Caco-2 (cell line): Measurements from ENCODE around the gene TEX54. TPM values are rescaled to one million over a fixed set of nuclear protein-coding genes. Genes with fewer than 3 reads are reported as not detected.

ENCODE experiments used
- BruUV-seq: library from RNA; stranded (reverse); fragments of 400-500 nt; replicated peaks from 2 replicates; lab custom pipeline; 2021; lab: Mats Ljungman, UMichigan
- CTCF ChIA-PET: fragments of 300-600 bp; sonication (Branson Sonifier 250); formaldehyde crosslinking; loops from one replicate; lab custom pipeline; 2022; ENCODE audit warnings: antibody characterized with exemption; lab: Charles Lee
- POLR2A ChIA-PET: fragments of 300-600 bp; sonication (Branson Sonifier 250); formaldehyde crosslinking; loops from one replicate; lab custom pipeline; 2022; ENCODE audit warnings: antibody characterized with exemption; lab: Charles Lee
- DNase-seq, 2 experiments: peaks; one replicate each; pipeline versions ENCODE4 v3.0.0 to v3.0.0-alpha.2; 2020 to 2022
- H3K27me3 ChIP-seq: replicated peaks from 2 replicates; pipeline ENCODE4 v1.6.0; 2011; ENCODE audit warnings: low read length; ENCODE audit not compliant: control insufficient read depth, insufficient read depth
- H3K36me3 ChIP-seq: 2 replicates; pipeline ENCODE4 v1.5.1; 2011; ENCODE audit warnings: low read length; ENCODE audit not compliant: control insufficient read depth, insufficient read depth
- H3K4me1 ChIP-seq: fragments of 250-450 bp; sonication (Bioruptor Pico); 2 replicates; pipeline ENCODE4 v1.5.1; 2020; ENCODE audit warnings: mild to moderate bottlenecking
- H3K4me3 ChIP-seq: 2 replicates; pipeline ENCODE4 v1.5.1; 2011; ENCODE audit warnings: low read depth, mild to moderate bottlenecking, control low read depth, low read length
- H3K9me3 ChIP-seq: fragments of 250-450 bp; sonication (Bioruptor Pico); 2 replicates; pipeline ENCODE4 v1.5.1; 2020; ENCODE audit warnings: mild to moderate bottlenecking, moderate library complexity
- H3K27ac Mint-ChIP-seq: one replicate; pipeline ENCODE4 v1.8.0; 2022; ENCODE audit warnings: mixed read lengths; ENCODE audit not compliant: unreplicated experiment
- H3K27me3 Mint-ChIP-seq: one replicate; pipeline ENCODE4 v1.8.0; 2022; ENCODE audit warnings: mixed read lengths; ENCODE audit not compliant: insufficient read depth, unreplicated experiment
- H3K36me3 Mint-ChIP-seq: one replicate; pipeline ENCODE4 v1.8.0; 2022; ENCODE audit warnings: mild to moderate bottlenecking, mixed read lengths; ENCODE audit not compliant: insufficient read depth, unreplicated experiment
- H3K4me1 Mint-ChIP-seq: one replicate; pipeline ENCODE4 v1.8.0; 2022; ENCODE audit warnings: low read depth, mixed read lengths; ENCODE audit not compliant: unreplicated experiment
- H3K4me3 Mint-ChIP-seq: one replicate; pipeline ENCODE4 v1.8.0; 2022; ENCODE audit warnings: mild to moderate bottlenecking, moderate library complexity, mixed read lengths; ENCODE audit not compliant: unreplicated experiment
- H3K9me3 Mint-ChIP-seq: one replicate; pipeline ENCODE4 v1.8.0; 2022; ENCODE audit warnings: mixed read lengths; ENCODE audit not compliant: unreplicated experiment
- intact Hi-C: fragments of 100-400 bp; cut with micrococcal nuclease; formaldehyde crosslinking; loops from one replicate; pipeline ENCODE4 v1.10.0; 2022; ENCODE audit not compliant: unreplicated experiment
- total RNA-seq: library from RNA; stranded (reverse); gene quantifications from 2 replicates; pipeline ENCODE4 v1.2.3, GENCODE V29; 2022
- TF ChIP-seq, protein P1 (sequence below), 2 experiments: fragments of 200-600 bp in 1 of 2; IDR thresholded peaks; 1 replicate in 1 of 2; 2 replicates in 1 of 2; pipeline versions ENCODE4 v1.5.1 to v1.8.0; 2011 to 2022; ENCODE audit warnings: antibody characterized with exemption in 1 of 2, control low read depth in 1 of 2, inconsistent platforms in 1 of 2, low read depth in 1 of 2, low read length in 1 of 2, mild to moderate bottlenecking in 1 of 2, moderate library complexity in 1 of 2; ENCODE audit not compliant: insufficient read depth in 1 of 2, severe bottlenecking in 1 of 2, unreplicated experiment in 1 of 2

TEX54 gene
- total RNA-seq, 1 experiment from 2014 or later = 0.95 TPM

DNA sequence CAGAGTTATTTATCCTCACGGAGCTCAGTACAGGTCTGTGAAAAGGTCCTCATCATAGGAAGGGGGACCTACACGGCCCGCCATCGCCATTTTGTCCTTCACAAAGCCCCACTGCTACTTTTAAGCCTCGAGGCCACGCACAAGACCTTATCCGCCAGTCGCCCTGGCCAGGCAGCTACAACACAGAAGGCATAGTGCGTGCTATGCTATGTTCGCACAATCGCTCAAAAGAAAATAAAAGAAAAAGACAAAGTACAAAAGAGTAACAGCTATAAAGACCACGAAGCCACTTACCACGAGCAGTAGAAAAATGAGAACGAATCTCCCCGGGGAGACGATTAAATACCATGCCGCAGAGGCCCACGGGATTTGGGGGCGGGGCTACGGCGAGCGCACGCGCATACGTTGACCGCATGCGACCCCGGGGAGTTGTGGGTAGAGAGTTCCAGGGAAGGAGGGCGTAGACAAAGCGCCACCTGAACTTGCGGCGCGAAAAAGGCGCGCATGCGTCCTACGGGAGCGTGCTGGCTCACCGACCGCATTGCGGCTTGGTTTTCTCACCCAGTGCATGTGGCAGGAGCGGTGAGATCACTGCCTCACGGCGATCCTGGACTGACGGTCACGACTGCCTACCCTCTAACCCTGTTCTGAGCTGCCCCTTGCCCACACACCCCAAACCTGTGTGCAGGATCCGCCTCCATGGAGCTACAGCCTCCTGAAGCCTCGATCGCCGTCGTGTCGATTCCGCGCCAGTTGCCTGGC lies 23.1 kb upstream of the TEX54 start:
- Histone ChIP-seq H3K4me1 (peaks cover 46% of the 10 kb centered on the region), H3K9me3 (no peaks in the 10 kb centered on the region), H3K27me3 (no peaks in the 10 kb centered on the region), H3K4me3 (peak overlapping the region; percentile 92), H3K36me3 (peaks cover 13% of the 10 kb centered on the region)
- DNase-seq = peak; percentile 98 to 99
- no peaks in the 10 kb centered on the region for H3K27me3 Mint-ChIP-seq
- H3K4me3 Mint-ChIP-seq = peak overlapping the region; percentile 77
- ChIA-PET CTCF (interaction anchor here (0.8 to 1.8 kb wide), 4 partner anchors 24 to 68 kb away, joined by 3 to 7 read pairs (median 4); partner anchors contain the start of genes SLC3A2 and TMEM179B), POLR2A (interaction anchor here (0.5 to 4.0 kb wide), 22 partner anchors 9 to 282 kb away, joined by 3 to 59 read pairs (median 4); partner anchors contain the start of genes C11orf98, CSKMT, EEF1G and HNRNPUL2)
- no TSS peak for BruUV-seq
- H3K27ac Mint-ChIP-seq = peak overlapping the region; percentile 85
- H3K36me3 Mint-ChIP-seq = peaks cover 94% of the 10 kb centered on the region
- H3K4me1 Mint-ChIP-seq = peaks cover 45% of the 10 kb centered on the region
- intact Hi-C loops = loop anchor here (1.0 to 10.0 kb wide), 3 partner anchors 13 to 131 kb away; partner anchors contain the start of genes HNRNPUL2 and TTC9C
- TF ChIP-seq, protein P1, sequence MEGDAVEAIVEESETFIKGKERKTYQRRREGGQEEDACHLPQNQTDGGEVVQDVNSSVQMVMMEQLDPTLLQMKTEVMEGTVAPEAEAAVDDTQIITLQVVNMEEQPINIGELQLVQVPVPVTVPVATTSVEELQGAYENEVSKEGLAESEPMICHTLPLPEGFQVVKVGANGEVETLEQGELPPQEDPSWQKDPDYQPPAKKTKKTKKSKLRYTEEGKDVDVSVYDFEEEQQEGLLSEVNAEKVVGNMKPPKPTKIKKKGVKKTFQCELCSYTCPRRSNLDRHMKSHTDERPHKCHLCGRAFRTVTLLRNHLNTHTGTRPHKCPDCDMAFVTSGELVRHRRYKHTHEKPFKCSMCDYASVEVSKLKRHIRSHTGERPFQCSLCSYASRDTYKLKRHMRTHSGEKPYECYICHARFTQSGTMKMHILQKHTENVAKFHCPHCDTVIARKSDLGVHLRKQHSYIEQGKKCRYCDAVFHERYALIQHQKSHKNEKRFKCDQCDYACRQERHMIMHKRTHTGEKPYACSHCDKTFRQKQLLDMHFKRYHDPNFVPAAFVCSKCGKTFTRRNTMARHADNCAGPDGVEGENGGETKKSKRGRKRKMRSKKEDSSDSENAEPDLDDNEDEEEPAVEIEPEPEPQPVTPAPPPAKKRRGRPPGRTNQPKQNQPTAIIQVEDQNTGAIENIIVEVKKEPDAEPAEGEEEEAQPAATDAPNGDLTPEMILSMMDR (IDR thresholded peaks at IDR 0.05; ENCODE audit: insufficient read depth in 1 of 2, low read depth in 1 of 2, low read length in 1 of 2, severe bottlenecking in 1 of 2, unreplicated experiment in 1 of 2) = no peak
- H3K9me3 Mint-ChIP-seq = no peaks in the 10 kb centered on the region

DNA sequence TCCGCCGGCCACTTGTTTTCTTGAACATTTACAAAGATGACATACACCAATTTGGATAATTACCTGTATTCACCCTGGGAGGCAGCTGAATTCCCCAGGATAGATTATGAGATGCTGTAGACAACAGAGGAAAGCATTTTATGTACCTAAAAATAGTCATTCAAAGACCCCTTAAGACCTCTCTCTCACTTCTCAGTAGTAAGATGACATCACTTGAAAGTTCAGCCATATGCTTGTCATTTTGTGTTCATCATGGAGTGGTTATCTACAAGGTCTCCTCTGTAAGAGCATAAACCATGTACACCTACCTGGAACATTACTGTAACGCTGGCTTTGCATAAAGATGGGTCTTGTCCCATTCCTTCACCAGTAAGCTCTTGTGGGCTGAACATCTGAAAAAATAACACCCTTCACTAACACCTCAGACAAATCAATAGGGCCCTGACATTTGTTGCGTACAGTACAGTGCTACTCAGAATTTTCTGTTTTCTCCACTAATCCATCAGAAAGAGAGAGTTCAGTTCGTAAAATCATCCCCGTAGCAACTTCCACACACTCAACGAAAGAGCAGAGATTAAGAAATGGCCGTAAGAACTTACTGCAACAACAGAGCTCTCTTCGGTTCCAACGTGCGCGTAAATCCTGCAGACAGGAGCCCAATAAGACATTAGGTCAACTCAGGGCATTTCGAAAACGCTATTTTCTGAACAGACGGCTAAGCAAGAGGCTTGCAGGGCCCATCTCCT lies 22.4 kb upstream of the TEX54 start:
- TSS peak; percentile 56 for BruUV-seq
- peak overlapping the region; percentile 85 for H3K27ac Mint-ChIP-seq
- H3K4me3 ChIP-seq = peak overlapping the region; percentile 81
- peaks cover 95% of the 10 kb centered on the region for H3K36me3 Mint-ChIP-seq
- intact Hi-C loops = loop anchor here (10.0 kb wide), 1 partner anchor 130 kb away; the partner anchor contains the start of genes HNRNPUL2 and TTC9C
- no peaks in the 10 kb centered on the region for H3K27me3 Mint-ChIP-seq
- H3K4me1 Mint-ChIP-seq = peaks cover 37% of the 10 kb centered on the region
- no peak for DNase-seq
- no peaks in the 10 kb centered on the region for H3K27me3 ChIP-seq
- no peaks in the 10 kb centered on the region for H3K9me3 Mint-ChIP-seq
- peaks cover 13% of the 10 kb centered on the region for H3K36me3 ChIP-seq
- peaks cover 41% of the 10 kb centered on the region for H3K4me1 ChIP-seq
- POLR2A ChIA-PET = interaction anchor here (0.5 to 4.0 kb wide), 18 partner anchors 9 to 281 kb away, joined by 3 to 59 read pairs (median 6); partner anchors contain the start of genes C11orf98, CSKMT, EEF1G and HNRNPUL2
- CTCF ChIA-PET = interaction anchor here (1.0 to 1.8 kb wide), 2 partner anchors 26 to 66 kb away, joined by 3 to 7 read pairs; partner anchors contain the start of gene SLC3A2
- H3K9me3 ChIP-seq = no peaks in the 10 kb centered on the region
- H3K4me3 Mint-ChIP-seq = peak overlapping the region; percentile 77
- TF ChIP-seq, protein P1 (IDR thresholded peaks at IDR 0.05; ENCODE audit: insufficient read depth in 1 of 2, low read depth in 1 of 2, low read length in 1 of 2, severe bottlenecking in 1 of 2, unreplicated experiment in 1 of 2) = no peak
